H1 (cell line): Measurements from ENCODE around the gene CLDN6. TPM values are rescaled to one million over a fixed set of nuclear protein-coding genes. Genes with fewer than 3 reads are reported as not detected.
A peak's percentile ranks its signal among the peaks of the same experiment; 100 is the strongest.

Source experiments
- BCL11A ChIP-seq, 2 experiments: IDR thresholded peaks; one replicate each; pipeline ENCODE4 v1.6.1; 2011; ENCODE audit warnings: low read depth in 2 of 2, low read length in 2 of 2, mild to moderate bottlenecking in 2 of 2
- EGR1 ChIP-seq: IDR thresholded peaks from 2 replicates; pipeline ENCODE4 v1.6.1; 2011; ENCODE audit warnings: low read depth, low read length, borderline replicate concordance
- EP300 ChIP-seq, 2 experiments: IDR thresholded peaks; 1 replicate in 1 of 2; 2 replicates in 1 of 2; pipeline ENCODE4 v1.6.1; 2011 to 2012; ENCODE audit warnings: low read depth in 2 of 2, low read length in 2 of 2, mild to moderate bottlenecking in 2 of 2, borderline replicate concordance in 1 of 2, inconsistent platforms in 1 of 2, moderate library complexity in 1 of 2
- GTF2F1 ChIP-seq: IDR thresholded peaks from 2 replicates; pipeline ENCODE4 v1.6.1; 2012; ENCODE audit warnings: low read depth, low read length, improper control_type of control experiment, borderline replicate concordance
- YY1 ChIP-seq: IDR thresholded peaks from 2 replicates; pipeline ENCODE4 v1.6.1; 2011; ENCODE audit warnings: low read depth, mild to moderate bottlenecking, low read length
- ZNF274 ChIP-seq: IDR thresholded peaks from 2 replicates; pipeline ENCODE4 v1.7.0; 2012; ENCODE audit warnings: low read length, borderline replicate concordance; ENCODE audit errors: extremely low read depth
- polyA plus RNA-seq, 7 experiments: library from polyadenylated mRNA; depleted of rRNA in 3 of 7; stranded (reverse) in 5 of 7; unstranded in 2 of 7; fragments of >200 nt in 5 of 7; fragments of 200-250 nt in 2 of 7; gene quantifications; 1 replicate in 5 of 7; 2 replicates in 1 of 7; 4 replicates in 1 of 7; pipeline versions ENCODE4 v1.2.1 to v1.2.3, GENCODE V29; 2011 to 2013; ENCODE audit warnings: missing spikeins in 2 of 7, mixed read lengths in 2 of 7
- total RNA-seq: library from RNA; stranded (reverse); fragmentation: NEBNext Ultra II Directional; extraction: Animal tissue kit (Norgen Biotek cat#: 25700); gene quantifications from 2 replicates; pipeline ENCODE4 v1.2.1, GENCODE V29; 2021
- TF ChIP-seq, protein P1 (sequence below): fragments of 300-600 bp; sonication (generic); IDR thresholded peaks from 2 replicates; pipeline ENCODE4 v1.7.1; 2012; ENCODE audit warnings: low read length, moderate library complexity, mild to moderate bottlenecking, inconsistent platforms; ENCODE audit not compliant: insufficient replicate concordance
- TF ChIP-seq, protein P2 (sequence below): IDR thresholded peaks from 2 replicates; pipeline ENCODE4 v1.6.1; 2012; ENCODE audit warnings: inconsistent platforms

Gene CLDN6
- total and polyA plus RNA-seq, 2 of the 8 experiments (the other 6 are each of a cell fraction or from before 2014, with no cell fraction given): 747 to 1,115 TPM

DNA sequence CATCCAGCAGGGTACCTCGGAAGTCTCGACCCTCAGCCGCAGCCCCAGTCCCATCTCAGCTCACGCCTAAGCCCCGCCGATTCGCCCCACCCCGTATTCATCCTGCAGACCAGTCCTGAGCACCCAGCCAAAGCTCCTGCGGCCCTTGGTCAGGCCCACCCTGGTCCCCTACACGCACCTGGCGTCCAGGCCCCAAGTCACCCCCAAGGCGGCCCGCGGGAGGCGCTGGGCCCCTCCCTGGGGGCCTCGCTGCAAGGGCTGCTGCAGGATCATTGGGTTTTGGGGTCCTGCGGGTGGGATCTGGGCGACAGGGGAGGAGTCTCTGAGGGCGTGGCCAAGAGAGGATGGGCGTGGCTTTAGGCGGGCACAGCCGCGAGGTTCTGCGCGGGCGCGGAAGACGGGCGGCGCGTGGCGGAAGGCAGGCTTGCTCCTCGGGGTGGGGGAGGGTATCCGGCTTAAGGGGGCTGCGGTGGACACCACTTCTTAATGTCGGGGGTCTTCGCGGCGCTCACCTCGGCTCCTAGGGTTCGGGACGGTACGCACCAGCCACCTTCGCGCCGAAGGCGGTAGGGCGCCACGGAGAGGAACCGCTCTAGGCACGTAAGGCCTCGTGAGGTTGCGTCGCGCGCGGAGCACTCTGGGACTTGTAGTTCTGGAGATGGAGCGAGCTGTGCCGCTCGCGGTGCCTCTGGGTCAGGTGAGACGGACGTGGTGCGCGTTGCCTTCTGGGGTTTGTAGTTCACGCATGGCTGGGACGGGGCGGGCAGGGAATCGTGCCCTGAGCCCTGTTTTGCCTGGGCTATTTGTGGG is 5.9 kb upstream of the CLDN6 start, which contains the start of the genes HCFC1R1 and THOC6 (continued):
- TF ChIP-seq YY1: no peak
- no peak for TF ChIP-seq EP300 (IDR thresholded peaks at IDR 0.05; ENCODE audit: borderline replicate concordance in 1 of 2, low read depth in 2 of 2, low read length in 2 of 2)
- TF ChIP-seq, protein P1, sequence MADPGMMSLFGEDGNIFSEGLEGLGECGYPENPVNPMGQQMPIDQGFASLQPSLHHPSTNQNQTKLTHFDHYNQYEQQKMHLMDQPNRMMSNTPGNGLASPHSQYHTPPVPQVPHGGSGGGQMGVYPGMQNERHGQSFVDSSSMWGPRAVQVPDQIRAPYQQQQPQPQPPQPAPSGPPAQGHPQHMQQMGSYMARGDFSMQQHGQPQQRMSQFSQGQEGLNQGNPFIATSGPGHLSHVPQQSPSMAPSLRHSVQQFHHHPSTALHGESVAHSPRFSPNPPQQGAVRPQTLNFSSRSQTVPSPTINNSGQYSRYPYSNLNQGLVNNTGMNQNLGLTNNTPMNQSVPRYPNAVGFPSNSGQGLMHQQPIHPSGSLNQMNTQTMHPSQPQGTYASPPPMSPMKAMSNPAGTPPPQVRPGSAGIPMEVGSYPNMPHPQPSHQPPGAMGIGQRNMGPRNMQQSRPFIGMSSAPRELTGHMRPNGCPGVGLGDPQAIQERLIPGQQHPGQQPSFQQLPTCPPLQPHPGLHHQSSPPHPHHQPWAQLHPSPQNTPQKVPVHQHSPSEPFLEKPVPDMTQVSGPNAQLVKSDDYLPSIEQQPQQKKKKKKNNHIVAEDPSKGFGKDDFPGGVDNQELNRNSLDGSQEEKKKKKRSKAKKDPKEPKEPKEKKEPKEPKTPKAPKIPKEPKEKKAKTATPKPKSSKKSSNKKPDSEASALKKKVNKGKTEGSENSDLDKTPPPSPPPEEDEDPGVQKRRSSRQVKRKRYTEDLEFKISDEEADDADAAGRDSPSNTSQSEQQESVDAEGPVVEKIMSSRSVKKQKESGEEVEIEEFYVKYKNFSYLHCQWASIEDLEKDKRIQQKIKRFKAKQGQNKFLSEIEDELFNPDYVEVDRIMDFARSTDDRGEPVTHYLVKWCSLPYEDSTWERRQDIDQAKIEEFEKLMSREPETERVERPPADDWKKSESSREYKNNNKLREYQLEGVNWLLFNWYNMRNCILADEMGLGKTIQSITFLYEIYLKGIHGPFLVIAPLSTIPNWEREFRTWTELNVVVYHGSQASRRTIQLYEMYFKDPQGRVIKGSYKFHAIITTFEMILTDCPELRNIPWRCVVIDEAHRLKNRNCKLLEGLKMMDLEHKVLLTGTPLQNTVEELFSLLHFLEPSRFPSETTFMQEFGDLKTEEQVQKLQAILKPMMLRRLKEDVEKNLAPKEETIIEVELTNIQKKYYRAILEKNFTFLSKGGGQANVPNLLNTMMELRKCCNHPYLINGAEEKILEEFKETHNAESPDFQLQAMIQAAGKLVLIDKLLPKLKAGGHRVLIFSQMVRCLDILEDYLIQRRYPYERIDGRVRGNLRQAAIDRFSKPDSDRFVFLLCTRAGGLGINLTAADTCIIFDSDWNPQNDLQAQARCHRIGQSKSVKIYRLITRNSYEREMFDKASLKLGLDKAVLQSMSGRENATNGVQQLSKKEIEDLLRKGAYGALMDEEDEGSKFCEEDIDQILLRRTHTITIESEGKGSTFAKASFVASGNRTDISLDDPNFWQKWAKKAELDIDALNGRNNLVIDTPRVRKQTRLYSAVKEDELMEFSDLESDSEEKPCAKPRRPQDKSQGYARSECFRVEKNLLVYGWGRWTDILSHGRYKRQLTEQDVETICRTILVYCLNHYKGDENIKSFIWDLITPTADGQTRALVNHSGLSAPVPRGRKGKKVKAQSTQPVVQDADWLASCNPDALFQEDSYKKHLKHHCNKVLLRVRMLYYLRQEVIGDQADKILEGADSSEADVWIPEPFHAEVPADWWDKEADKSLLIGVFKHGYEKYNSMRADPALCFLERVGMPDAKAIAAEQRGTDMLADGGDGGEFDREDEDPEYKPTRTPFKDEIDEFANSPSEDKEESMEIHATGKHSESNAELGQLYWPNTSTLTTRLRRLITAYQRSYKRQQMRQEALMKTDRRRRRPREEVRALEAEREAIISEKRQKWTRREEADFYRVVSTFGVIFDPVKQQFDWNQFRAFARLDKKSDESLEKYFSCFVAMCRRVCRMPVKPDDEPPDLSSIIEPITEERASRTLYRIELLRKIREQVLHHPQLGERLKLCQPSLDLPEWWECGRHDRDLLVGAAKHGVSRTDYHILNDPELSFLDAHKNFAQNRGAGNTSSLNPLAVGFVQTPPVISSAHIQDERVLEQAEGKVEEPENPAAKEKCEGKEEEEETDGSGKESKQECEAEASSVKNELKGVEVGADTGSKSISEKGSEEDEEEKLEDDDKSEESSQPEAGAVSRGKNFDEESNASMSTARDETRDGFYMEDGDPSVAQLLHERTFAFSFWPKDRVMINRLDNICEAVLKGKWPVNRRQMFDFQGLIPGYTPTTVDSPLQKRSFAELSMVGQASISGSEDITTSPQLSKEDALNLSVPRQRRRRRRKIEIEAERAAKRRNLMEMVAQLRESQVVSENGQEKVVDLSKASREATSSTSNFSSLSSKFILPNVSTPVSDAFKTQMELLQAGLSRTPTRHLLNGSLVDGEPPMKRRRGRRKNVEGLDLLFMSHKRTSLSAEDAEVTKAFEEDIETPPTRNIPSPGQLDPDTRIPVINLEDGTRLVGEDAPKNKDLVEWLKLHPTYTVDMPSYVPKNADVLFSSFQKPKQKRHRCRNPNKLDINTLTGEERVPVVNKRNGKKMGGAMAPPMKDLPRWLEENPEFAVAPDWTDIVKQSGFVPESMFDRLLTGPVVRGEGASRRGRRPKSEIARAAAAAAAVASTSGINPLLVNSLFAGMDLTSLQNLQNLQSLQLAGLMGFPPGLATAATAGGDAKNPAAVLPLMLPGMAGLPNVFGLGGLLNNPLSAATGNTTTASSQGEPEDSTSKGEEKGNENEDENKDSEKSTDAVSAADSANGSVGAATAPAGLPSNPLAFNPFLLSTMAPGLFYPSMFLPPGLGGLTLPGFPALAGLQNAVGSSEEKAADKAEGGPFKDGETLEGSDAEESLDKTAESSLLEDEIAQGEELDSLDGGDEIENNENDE: no peak
- no peak for TF ChIP-seq BCL11A (IDR thresholded peaks at IDR 0.05; ENCODE audit: low read depth in 2 of 2, low read length in 2 of 2)
- TF ChIP-seq ZNF274: no peak
- peak; percentile 61; the same call in 1 of the 2 replicates for TF ChIP-seq GTF2F1
- TF ChIP-seq, protein P2, sequence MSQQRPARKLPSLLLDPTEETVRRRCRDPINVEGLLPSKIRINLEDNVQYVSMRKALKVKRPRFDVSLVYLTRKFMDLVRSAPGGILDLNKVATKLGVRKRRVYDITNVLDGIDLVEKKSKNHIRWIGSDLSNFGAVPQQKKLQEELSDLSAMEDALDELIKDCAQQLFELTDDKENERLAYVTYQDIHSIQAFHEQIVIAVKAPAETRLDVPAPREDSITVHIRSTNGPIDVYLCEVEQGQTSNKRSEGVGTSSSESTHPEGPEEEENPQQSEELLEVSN: peak; percentile 60; the same call in 1 of the 2 replicates
- TF ChIP-seq EGR1: no peak
